ENCODE results near the gene TBXA2R.
"Not testable (repeated sequence)": the region's sequence is repeated elsewhere in the genome, so short reads cannot be mapped to it uniquely, and the experiment has no call there.

TBXA2R gene

DNA sequence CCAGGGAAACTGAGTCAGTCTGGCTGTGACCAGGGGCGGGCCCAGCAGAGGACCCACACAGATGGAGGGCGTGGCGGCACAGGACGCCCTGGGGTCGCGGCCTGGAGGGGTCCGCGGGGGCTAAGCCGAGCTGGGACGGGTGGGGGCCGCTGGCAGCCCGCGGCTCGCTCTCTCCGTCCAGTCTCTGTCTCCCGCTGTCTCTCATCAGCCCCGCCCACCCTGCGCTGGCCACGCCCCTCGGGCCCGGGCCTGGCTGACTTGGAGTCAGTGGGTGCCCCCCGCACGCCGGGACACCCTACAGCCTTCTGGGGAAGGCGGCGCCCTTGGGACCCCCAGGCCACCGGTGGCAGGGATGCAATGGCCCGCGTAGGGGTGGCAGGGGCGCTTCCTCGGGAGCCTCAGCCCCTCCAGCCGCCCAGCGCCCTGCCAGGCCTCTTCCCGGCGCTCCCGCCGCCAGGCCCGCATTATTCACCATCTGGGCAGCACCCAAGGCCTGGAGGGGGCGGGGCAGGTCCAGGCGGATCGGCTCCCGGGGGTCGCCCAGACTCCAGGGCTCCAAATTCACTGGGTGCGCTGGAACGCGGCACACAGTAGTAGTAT lies at the start of gene TBXA2R:
TBXA2R (minus strand) TSS at position 186 of the 600 bp plus-strand sequence. CDS start 6,241 bp downstream, outside the sequence.
- peak; percentile 32 for DNase-seq (ENCODE audit: low read depth)

DNA sequence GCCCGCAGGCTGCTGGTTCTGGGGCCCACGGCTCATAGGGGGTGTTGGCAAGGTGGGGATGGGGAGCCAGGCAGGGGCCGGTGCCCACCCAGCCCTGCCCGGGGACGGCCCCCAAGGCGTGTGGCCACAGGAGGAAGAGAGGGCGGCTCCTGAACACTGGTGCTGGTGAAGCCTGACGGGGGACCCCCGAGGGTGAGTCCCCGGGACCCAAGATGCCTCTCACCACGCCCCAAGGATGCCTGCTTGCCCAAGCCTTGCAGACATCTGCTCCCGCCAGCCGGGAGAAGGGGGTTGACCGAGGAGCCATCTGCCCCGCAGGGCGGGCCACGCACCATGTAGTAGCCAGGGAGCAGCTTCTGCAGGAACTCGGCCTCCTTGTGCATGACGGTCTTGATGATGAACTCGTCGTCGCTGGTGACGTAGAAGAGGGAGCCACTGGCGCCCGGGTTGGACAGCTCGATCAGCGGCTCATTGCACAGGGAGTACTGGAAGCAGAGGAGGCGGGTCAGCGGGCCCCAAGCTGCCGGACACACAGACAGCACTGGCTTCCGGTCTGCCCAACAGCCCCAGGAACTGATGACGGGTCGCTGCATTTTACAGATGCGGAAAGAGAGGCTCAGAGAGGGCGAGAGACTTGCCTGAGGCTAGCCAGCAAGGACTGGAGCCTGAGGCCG lies 49.5 kb upstream of the TBXA2R start:
- DNase-seq (ENCODE audit: low read depth), result no peak

GRCh38 chr19:3655402-3656072 lies 48.9 kb upstream of the TBXA2R start:
- DNase-seq (ENCODE audit: low read depth), result no peak

- DNase-seq (ENCODE audit: low read depth), result no peak
Observed at GRCh38 chr19:3653865-3654513, 47.3 kb upstream of the TBXA2R start.

DNA sequence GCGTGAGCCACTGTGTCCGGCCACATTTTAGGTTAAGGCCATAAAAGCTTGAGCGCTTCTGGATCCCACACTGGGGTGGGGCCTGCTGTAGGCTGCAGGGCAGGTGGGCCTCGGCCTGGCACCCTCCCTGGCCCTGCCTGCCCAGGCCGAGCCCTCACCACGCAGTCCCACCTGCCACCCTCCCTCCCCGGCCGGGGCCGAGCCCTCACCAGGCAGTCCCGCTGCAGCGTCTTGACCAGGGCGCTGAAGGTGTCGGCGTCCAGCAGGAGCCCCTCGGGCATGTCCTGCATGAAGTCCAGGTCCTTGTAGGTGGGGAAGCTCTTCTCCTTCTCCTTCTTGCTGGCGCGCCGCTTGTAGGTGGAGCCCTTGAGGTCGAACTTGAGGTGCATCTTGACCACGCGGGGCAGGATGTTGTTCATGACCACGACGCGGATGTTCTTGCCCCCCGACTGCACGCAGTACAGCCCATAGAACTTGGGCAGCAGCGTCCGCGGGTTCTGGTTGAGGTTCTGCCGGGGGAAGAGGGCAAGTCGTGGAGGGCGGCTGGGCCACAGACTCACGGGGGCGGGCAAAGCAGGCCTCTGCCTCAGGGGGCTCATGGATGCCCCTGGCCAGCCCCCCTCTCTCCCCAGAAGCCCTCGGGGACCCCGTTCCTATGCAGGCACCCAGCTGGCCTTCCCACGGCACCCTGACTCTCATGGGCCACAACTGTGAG lies 46.6 kb upstream of the TBXA2R start:
- no peak for DNase-seq (ENCODE audit: low read depth)

DNA sequence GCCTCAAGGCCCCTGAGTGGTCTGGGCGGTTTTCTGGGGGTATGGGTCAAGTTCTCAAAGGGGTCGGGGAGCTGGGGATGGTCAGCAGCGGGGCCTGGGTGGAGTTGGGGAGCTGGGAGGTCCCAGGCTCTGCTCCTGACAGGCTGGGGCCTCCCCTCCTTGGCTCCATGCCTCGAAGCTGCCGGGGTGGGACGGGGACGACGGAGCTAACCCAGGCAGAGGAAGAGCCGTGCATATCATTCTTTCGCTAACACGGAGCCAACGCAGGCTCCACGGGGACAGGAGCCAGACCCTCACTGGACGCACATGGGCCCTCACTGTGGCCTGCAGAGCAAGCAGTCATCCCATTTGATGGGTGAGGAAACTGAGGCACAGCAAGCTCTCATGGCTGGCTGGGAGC lies 45.7 kb upstream of the TBXA2R start:
- no peak for DNase-seq (ENCODE audit: low read depth)

GRCh38 chr19:3651684-3652083 lies 45.0 kb upstream of the TBXA2R start:
- DNase-seq (ENCODE audit: low read depth), result no peak

- DNase-seq (ENCODE audit: low read depth), result no peak
Observed at GRCh38 chr19:3649888-3650287, 43.2 kb upstream of the TBXA2R start.

- DNase-seq (ENCODE audit: low read depth), result no peak
Observed at GRCh38 chr19:3648037-3648905, 41.6 kb upstream of the TBXA2R start.

GRCh38 chr19:3647102-3647501 lies 40.4 kb upstream of the TBXA2R start:
- DNase-seq (ENCODE audit: low read depth), result not testable (repeated sequence)

DNA sequence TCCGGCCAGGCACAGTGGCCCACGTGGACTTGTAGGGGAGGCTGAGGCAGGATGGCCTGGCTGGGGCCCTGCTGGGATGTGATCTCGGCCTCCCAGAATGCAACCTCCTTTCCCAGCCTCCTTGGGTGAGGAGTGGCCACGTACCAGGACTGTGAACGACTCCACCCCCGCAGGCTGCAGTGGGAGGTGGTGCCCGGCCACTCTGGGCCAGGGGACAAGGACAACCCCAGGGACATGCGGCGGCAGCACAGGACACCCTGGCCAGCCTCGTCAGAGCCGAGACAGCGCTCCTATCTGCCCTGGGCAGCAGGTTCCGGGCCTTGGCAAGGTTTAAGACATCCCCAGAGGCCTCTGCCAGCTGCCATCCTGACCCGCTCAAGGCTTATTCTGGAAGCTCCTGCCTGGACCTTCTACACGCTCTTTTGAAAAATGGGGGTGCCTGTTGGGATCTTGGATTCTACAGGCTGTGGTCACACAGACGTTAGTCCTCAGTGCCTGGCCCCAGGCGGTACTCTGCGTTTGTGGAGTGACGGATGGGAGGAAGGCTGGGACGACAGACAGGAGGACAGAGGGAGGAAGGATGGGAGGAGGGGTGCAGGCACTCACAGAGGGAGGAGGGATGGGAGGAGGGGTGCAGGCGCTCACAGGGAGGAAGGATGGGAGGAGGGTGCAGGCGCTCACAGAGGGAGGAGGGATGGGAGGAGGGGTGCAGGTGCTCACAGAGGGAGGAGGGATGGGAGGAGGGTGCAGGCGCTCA lies 39.8 kb upstream of the TBXA2R start:
- DNase-seq (ENCODE audit: low read depth), result no peak

DNA sequence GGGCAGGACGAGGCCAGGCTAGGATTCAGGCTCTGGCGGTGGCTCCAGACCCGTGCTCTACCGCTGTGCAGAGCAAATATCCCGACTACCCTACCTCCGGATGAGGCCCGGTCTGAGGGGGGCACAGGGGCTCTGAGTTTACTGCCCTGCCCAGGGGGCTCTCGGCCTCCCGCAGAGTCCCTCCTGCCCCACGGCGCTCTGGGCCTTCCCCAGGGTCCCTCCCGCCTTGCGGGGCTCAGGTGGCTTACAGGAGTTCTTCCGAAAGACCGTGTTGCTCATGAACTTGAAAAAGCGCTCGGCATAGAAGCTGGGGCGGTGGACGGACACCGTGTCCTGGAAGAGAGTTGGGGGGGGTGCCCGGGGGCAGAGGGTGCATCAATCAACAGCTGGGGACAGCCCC lies 39.1 kb upstream of the TBXA2R start:
- no peak for DNase-seq (ENCODE audit: low read depth)

- no peak for DNase-seq (ENCODE audit: low read depth)
Observed at GRCh38 chr19:3645067-3645396, 38.4 kb upstream of the TBXA2R start.

DNA sequence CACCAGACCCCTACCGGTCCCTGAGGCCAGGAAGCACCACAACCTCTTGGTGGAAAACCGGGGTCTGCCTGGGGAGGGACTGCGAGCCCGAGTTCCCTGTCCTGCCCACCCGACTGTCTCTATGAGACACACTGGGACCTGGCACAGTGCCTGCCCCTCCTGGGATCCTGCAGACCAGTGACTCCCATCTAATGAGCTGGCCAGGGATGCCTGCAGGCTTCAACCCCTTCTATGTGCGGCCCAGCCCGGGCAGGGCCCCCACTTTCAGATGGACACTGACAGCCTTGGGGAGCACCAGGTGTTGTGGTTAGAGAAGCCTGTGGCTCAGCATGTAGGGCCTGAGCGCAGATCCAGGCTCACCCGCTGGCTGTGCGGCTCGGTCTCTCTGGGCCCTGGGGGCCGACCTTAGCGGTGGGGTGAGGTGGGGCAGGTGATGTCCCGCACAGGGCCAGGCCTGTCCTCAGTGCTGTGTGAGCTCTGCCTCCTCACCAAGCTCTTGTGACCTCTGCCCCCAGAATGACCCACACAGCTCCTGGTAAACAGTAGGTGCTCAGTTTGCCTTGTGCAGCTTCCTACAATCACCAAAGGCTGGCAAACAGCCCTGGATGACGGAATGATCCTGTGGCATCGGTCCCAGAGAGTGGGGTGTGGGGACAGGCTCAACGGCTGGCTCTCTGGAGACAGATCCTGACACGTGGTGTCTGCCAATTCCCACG lies 37.8 kb upstream of the TBXA2R start:
- no peak for DNase-seq (ENCODE audit: low read depth)

DNA sequence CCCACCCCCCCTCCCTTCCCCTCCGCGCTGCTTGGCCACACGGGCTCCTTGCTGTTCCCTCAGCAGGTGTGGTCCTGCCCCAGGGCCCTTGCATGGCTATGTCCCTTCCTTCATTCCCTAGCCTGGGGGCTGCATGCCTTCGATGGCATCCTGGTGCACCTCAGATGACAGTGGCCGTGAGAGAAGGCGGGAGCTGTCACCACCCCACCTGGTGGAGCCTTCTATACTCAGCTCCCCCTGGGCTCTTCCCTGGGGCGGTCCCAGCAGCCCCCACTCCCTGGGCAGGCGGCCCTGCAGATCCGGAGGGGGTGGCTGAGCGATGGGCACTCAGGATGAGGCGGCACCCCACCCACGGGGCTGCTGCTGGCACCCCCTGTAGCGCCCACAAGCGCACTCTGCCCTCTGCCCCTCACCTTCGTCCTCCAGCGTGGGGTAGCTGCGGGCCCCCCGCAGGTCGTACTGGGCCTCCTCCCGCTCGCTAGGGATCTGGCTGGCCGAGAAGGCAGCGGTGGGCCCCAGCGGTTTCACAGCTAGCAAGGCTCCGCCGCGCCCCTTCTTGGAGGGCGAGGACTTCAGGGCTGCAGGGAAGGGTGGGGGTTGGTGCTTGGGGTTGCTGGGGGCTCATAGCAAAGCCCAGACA lies 37.1 kb upstream of the TBXA2R start:
- DNase-seq (ENCODE audit: low read depth), result no peak

GRCh38 chr19:3642987-3643673 lies 36.5 kb upstream of the TBXA2R start:
- no peak for DNase-seq (ENCODE audit: low read depth)

DNA sequence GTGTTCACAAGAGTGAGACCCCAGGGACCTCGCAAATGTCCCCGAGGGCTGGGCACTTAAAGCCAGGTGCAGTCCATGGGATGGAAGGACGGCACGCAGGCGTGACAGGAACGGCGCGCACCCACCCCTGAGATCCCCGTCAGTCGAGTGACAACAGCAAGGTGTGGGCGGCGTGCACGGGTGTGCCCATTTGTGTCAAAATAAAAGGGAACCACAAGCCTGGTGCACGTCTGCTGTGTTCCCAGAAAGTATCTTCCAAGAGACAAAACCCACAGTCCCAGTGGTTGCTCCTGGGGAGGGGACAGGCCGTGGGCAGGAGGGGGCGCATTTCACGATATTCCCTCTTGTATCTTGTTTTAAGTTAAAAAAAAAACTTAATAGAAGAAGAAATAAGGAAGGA lies 35.6 kb upstream of the TBXA2R start:
- DNase-seq (ENCODE audit: low read depth), result no peak

GRCh38 chr19:3641515-3642269 lies 35.0 kb upstream of the TBXA2R start:
- DNase-seq (ENCODE audit: low read depth), result no peak
